GM12878 (cell line): Measurements from ENCODE around the gene BEST1.

ENCODE experiments used
- BRCA1 ChIP-seq: IDR thresholded peaks from 2 replicates; pipeline ENCODE4 v1.6.1; 2011; ENCODE audit warnings: low read depth, low read length, improper control_type of control experiment
- EZH2 ChIP-seq: IDR thresholded peaks from 2 replicates; pipeline ENCODE4 v1.6.1; 2012; ENCODE audit warnings: low read depth, mild to moderate bottlenecking, control low read depth, inconsistent platforms, low read length, borderline replicate concordance; ENCODE audit not compliant: control insufficient read depth
- POLR2AphosphoS5 ChIP-seq: IDR thresholded peaks from 2 replicates; pipeline ENCODE4 v1.6.1; 2011; ENCODE audit warnings: mild to moderate bottlenecking, low read length, inconsistent platforms
- SRF ChIP-seq, 2 experiments: IDR thresholded peaks; 2 replicates each; pipeline ENCODE4 v1.6.1; 2011; ENCODE audit warnings: low read depth in 2 of 2, low read length in 2 of 2, mild to moderate bottlenecking in 1 of 2, moderate library complexity in 1 of 2

GRCh38 chr11:62012832-62013461 lies 62.8 kb downstream of the BEST1 start:
- TF ChIP-seq SRF (IDR thresholded peaks at IDR 0.05; ENCODE audit: low read depth in 2 of 2, low read length in 2 of 2) (no peak), BRCA1 (no peak), POLR2AphosphoS5 (no peak), EZH2 (no peak)
